MM.1S (cell line): Measurements from ENCODE around the gene PCMT1.

Experiments used
- EZH2 ChIP-seq: fragments of 300-600 bp; sonication (generic); optimal IDR thresholded peaks from 2 replicates; pipeline ENCODE3; 2017; ENCODE audit warnings: low read depth, mild to moderate bottlenecking, antibody characterized with exemption, low read length, mixed read lengths
- EZH2phosphoT487 ChIP-seq: fragments of 300-600 bp; sonication (generic); IDR thresholded peaks from 2 replicates; pipeline ENCODE4 v1.6.1; 2018; ENCODE audit warnings: antibody characterized with exemption, low read length
- TF ChIP-seq, protein P1 (sequence below): fragments of 300-600 bp; sonication (generic); IDR thresholded peaks from 2 replicates; pipeline ENCODE4 v1.5.1; 2016; ENCODE audit warnings: antibody characterized with exemption, low read length, mixed read lengths

DNA sequence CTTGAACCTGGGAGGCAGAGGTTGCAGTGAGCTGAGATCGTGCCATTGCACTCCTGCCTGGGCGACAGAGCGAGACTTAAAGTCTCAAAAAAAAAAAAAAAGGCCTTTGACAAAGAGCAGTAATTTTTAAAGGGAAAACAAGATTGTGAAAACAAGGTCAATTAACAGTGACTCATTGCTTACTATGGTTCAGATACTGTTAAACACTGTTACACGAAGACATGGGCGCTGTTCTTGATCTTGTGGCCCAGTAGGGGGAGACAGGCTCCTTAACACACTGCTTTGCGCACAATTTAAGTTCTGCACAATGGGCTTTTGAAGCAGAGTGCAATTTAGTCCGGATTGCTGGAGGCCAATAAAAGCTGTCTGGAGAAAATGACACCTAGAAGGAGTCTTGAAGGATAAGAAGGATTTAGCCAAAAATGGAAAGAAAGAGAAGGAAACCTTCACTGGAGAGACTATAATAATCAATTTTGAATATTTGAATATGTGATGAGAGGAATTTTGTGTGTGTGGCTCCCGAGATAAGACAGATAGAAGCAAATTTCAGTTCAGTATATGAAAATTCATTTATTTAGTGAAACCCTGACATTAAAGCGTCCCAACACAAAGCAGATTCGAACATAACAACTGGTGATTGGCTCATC is 25.6 kb upstream of the PCMT1 start:
- TF ChIP-seq, protein P1, sequence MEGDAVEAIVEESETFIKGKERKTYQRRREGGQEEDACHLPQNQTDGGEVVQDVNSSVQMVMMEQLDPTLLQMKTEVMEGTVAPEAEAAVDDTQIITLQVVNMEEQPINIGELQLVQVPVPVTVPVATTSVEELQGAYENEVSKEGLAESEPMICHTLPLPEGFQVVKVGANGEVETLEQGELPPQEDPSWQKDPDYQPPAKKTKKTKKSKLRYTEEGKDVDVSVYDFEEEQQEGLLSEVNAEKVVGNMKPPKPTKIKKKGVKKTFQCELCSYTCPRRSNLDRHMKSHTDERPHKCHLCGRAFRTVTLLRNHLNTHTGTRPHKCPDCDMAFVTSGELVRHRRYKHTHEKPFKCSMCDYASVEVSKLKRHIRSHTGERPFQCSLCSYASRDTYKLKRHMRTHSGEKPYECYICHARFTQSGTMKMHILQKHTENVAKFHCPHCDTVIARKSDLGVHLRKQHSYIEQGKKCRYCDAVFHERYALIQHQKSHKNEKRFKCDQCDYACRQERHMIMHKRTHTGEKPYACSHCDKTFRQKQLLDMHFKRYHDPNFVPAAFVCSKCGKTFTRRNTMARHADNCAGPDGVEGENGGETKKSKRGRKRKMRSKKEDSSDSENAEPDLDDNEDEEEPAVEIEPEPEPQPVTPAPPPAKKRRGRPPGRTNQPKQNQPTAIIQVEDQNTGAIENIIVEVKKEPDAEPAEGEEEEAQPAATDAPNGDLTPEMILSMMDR = peak; percentile 39
- no peak for TF ChIP-seq EZH2
- no peak for TF ChIP-seq EZH2phosphoT487
